IPS-18a (cell line): ENCODE measurements around the gene NKAPL.
A peak's percentile ranks its signal among the peaks of the same experiment; 100 is the strongest.

Experiments
- H3K27ac ChIP-seq: one replicate; pipeline ENCODE4 v1.5.1; 2013; ENCODE audit warnings: low read length
- H3K27me3 ChIP-seq: one replicate; pipeline ENCODE4 v1.6.1; 2013; ENCODE audit warnings: mild to moderate bottlenecking, low read length; ENCODE audit not compliant: control insufficient read depth, insufficient read depth
- H3K36me3 ChIP-seq: one replicate; pipeline ENCODE4 v1.6.1; 2013; ENCODE audit warnings: low read depth, low read length; ENCODE audit not compliant: control insufficient read depth
- H3K4me1 ChIP-seq: one replicate; pipeline ENCODE4 v1.6.1; 2013; ENCODE audit warnings: low read depth, low read length; ENCODE audit not compliant: control insufficient read depth
- H3K4me3 ChIP-seq: one replicate; pipeline ENCODE4 v1.5.1; 2013; ENCODE audit warnings: low read length
- H3K9ac ChIP-seq: one replicate; pipeline ENCODE4 v1.6.1; 2013; ENCODE audit warnings: mild to moderate bottlenecking, low read length, moderate library complexity
- H3K9me3 ChIP-seq: one replicate; pipeline ENCODE4 v1.6.1; 2013; ENCODE audit warnings: low read depth, low read length; ENCODE audit not compliant: control insufficient read depth

NKAPL gene

GRCh38 chr6:28224131-28225055 is 34.7 kb upstream of the NKAPL start:
- peaks cover 5% of the 10 kb centered on the region for H3K4me1 ChIP-seq
- no peaks in the 10 kb centered on the region for H3K9me3 ChIP-seq
- H3K4me3 ChIP-seq, result peak overlapping the region; percentile 90
- peak overlapping the region; percentile 71 for H3K9ac ChIP-seq
- H3K27ac ChIP-seq, result no peak overlapping the region
- H3K36me3 ChIP-seq, result peaks cover 25% of the 10 kb centered on the region
- H3K27me3 ChIP-seq, result peaks cover 53% of the 10 kb centered on the region

- peaks cover 30% of the 10 kb centered on the region for H3K36me3 ChIP-seq
- no peak within 1 kb of the TSS for H3K27ac ChIP-seq
- H3K27me3 ChIP-seq, result peaks cover 44% of the 10 kb centered on the region
- peak within 1 kb of the TSS; percentile 71 for H3K9ac ChIP-seq
- peak within 1 kb of the TSS; percentile 90 for H3K4me3 ChIP-seq
- peaks cover 5% of the 10 kb centered on the region for H3K4me1 ChIP-seq
- no peaks in the 10 kb centered on the region for H3K9me3 ChIP-seq
Observed at GRCh38 chr6:28225056-28225834, 33.9 kb upstream of the NKAPL start, which contains the start of gene ZSCAN9. Gene ZSCAN9 (plus strand): TSS chr6:28225275. CDS start chr6:28227085, 1,810 bp downstream.

GRCh38 chr6:28226460-28226859 is 32.6 kb upstream of the NKAPL start:
- Histone ChIP-seq H3K27me3 (peaks cover 32% of the 10 kb centered on the region), H3K9me3 (no peaks in the 10 kb centered on the region), H3K4me1 (peaks cover 5% of the 10 kb centered on the region), H3K4me3 (peak overlapping the region; percentile 90), H3K27ac (no peak overlapping the region), H3K36me3 (peaks cover 36% of the 10 kb centered on the region), H3K9ac (peak overlapping the region; percentile 71)

GRCh38 chr6:28232785-28233184 is 26.3 kb upstream of the NKAPL start:
- Histone ChIP-seq H3K27ac (no peak overlapping the region), H3K36me3 (peaks cover 56% of the 10 kb centered on the region), H3K4me3 (no peak overlapping the region), H3K27me3 (no peaks in the 10 kb centered on the region), H3K4me1 (no peaks in the 10 kb centered on the region), H3K9ac (no peak overlapping the region), H3K9me3 (no peaks in the 10 kb centered on the region)

- H3K9ac ChIP-seq, result no peak overlapping the region
- no peaks in the 10 kb centered on the region for H3K4me1 ChIP-seq
- no peak overlapping the region for H3K4me3 ChIP-seq
- H3K9me3 ChIP-seq, result no peaks in the 10 kb centered on the region
- no peaks in the 10 kb centered on the region for H3K27me3 ChIP-seq
- no peak overlapping the region for H3K27ac ChIP-seq
- peaks cover 29% of the 10 kb centered on the region for H3K36me3 ChIP-seq
Observed at GRCh38 chr6:28235912-28236452, 23.1 kb upstream of the NKAPL start.

GRCh38 chr6:28239636-28240035 is 19.5 kb upstream of the NKAPL start:
- no peak overlapping the region for H3K9ac ChIP-seq
- peaks cover 9% of the 10 kb centered on the region for H3K36me3 ChIP-seq
- no peaks in the 10 kb centered on the region for H3K9me3 ChIP-seq
- H3K4me3 ChIP-seq, result no peak overlapping the region
- no peaks in the 10 kb centered on the region for H3K4me1 ChIP-seq
- no peaks in the 10 kb centered on the region for H3K27me3 ChIP-seq
- no peak overlapping the region for H3K27ac ChIP-seq

- H3K9ac ChIP-seq, result no peak overlapping the region
- no peaks in the 10 kb centered on the region for H3K9me3 ChIP-seq
- no peak overlapping the region for H3K27ac ChIP-seq
- no peaks in the 10 kb centered on the region for H3K4me1 ChIP-seq
- no peaks in the 10 kb centered on the region for H3K27me3 ChIP-seq
- H3K36me3 ChIP-seq, result peaks cover 17% of the 10 kb centered on the region
- H3K4me3 ChIP-seq, result no peak overlapping the region
Observed at GRCh38 chr6:28240471-28240870, 18.6 kb upstream of the NKAPL start.

- no peak overlapping the region for H3K9ac ChIP-seq
- no peaks in the 10 kb centered on the region for H3K4me1 ChIP-seq
- no peak overlapping the region for H3K27ac ChIP-seq
- peaks cover 36% of the 10 kb centered on the region for H3K36me3 ChIP-seq
- H3K4me3 ChIP-seq, result no peak overlapping the region
- H3K9me3 ChIP-seq, result no peaks in the 10 kb centered on the region
- H3K27me3 ChIP-seq, result no peaks in the 10 kb centered on the region
Observed at GRCh38 chr6:28243946-28244345, 15.2 kb upstream of the NKAPL start.

- no peaks in the 10 kb centered on the region for H3K9me3 ChIP-seq
- no peak overlapping the region for H3K4me3 ChIP-seq
- no peaks in the 10 kb centered on the region for H3K27me3 ChIP-seq
- no peak overlapping the region for H3K9ac ChIP-seq
- H3K36me3 ChIP-seq, result peaks cover 36% of the 10 kb centered on the region
- H3K27ac ChIP-seq, result no peak overlapping the region
- no peaks in the 10 kb centered on the region for H3K4me1 ChIP-seq
Observed at GRCh38 chr6:28245206-28245941, 13.7 kb upstream of the NKAPL start.

GRCh38 chr6:28248916-28249315 is 10.2 kb upstream of the NKAPL start:
- no peak overlapping the region for H3K4me3 ChIP-seq
- peaks cover 9% of the 10 kb centered on the region for H3K4me1 ChIP-seq
- no peaks in the 10 kb centered on the region for H3K27me3 ChIP-seq
- H3K27ac ChIP-seq, result no peak overlapping the region
- no peaks in the 10 kb centered on the region for H3K9me3 ChIP-seq
- H3K9ac ChIP-seq, result no peak overlapping the region
- H3K36me3 ChIP-seq, result peaks cover 34% of the 10 kb centered on the region

GRCh38 chr6:28250747-28251146 is 8.3 kb upstream of the NKAPL start:
- no peak overlapping the region for H3K27ac ChIP-seq
- H3K36me3 ChIP-seq, result peaks cover 16% of the 10 kb centered on the region
- H3K4me1 ChIP-seq, result peaks cover 9% of the 10 kb centered on the region
- H3K4me3 ChIP-seq, result peak overlapping the region; percentile 96
- no peaks in the 10 kb centered on the region for H3K9me3 ChIP-seq
- H3K27me3 ChIP-seq, result no peaks in the 10 kb centered on the region
- H3K9ac ChIP-seq, result no peak overlapping the region
